Measurements from ENCODE around the gene NXNL1.
"Not testable (repeated sequence)": the region's sequence is repeated elsewhere in the genome, so short reads cannot be mapped to it uniquely, and the experiment has no call there.

Gene NXNL1

GRCh38 chr19:17500447-17501198 is 39.9 kb upstream of the NXNL1 start (continued):
- TF ChIP-seq REPIN1 (tag by site-specific recombination; IDR thresholded peaks at IDR 0.05; ENCODE audit: low read depth): no peak
- TF ChIP-seq ZNF560 (tag by site-specific recombination; IDR thresholded peaks at IDR 0.05; ENCODE audit: borderline replicate concordance): no peak
- no peak for TF ChIP-seq ZNF324 (tag by site-specific recombination; IDR thresholded peaks at IDR 0.05)
- no peak for TF ChIP-seq KLF7 (tag by site-specific recombination; IDR thresholded peaks at IDR 0.05; ENCODE audit: borderline replicate concordance)
- TF ChIP-seq ZNF843 (tag by site-specific recombination; IDR thresholded peaks at IDR 0.05): no peak

- H3K36me3 ChIP-seq (ENCODE audit: control insufficient read depth in 2 of 2, insufficient read depth in 1 of 2, low read length in 2 of 2): peaks cover 0 to 7% of the 10 kb centered on the region in 2 experiments; a peak in 2 of 3 replicates
- H3K4me3 ChIP-seq (ENCODE audit: low read depth, low read length): no peak overlapping the region
- ChIA-PET POLR2A (interaction anchor here (1.4 kb wide), 1 partner anchor 360 kb away, joined by 3 read pairs; the partner anchor contains the start of gene RPL18A), CTCF (interaction anchor here (0.6 to 1.0 kb wide), 4 partner anchors 55 to 219 kb away, joined by 3 to 4 read pairs (median 3); no protein-coding TSS in a partner anchor)
- TF ChIP-seq ZFHX2 (tag by site-specific recombination; conservative IDR thresholded peaks at IDR 0.05) (peak; percentile 70), ZNF24 (tag by site-specific recombination; IDR thresholded peaks at IDR 0.05) (no peak), EGR2 (tag by site-specific recombination; IDR thresholded peaks at IDR 0.05; ENCODE audit: low read depth) (peak; percentile 46; the same call in 1 of the 2 replicates), ZBTB8A (tag by site-specific recombination; IDR thresholded peaks at IDR 0.05) (no peak), ZNF558 (tag by site-specific recombination; IDR thresholded peaks at IDR 0.05) (no peak), ZNF366 (tag by site-specific recombination; conservative IDR thresholded peaks at IDR 0.05) (peak; percentile 39; the same call in 1 of the 2 replicates)
- no peaks in the 10 kb centered on the region for H3K9me3 ChIP-seq (ENCODE audit: control insufficient read depth, insufficient read depth, low read depth, low read length)
- H3K27ac ChIP-seq (ENCODE audit: extremely low read depth, low read depth, low read length): no peak overlapping the region
- H3K4me1 ChIP-seq (ENCODE audit: control insufficient read depth, insufficient read depth, low read length): no peaks in the 10 kb centered on the region
Measured at GRCh38 chr19:17499648-17500446, 39.1 kb upstream of the NXNL1 start.

DNA sequence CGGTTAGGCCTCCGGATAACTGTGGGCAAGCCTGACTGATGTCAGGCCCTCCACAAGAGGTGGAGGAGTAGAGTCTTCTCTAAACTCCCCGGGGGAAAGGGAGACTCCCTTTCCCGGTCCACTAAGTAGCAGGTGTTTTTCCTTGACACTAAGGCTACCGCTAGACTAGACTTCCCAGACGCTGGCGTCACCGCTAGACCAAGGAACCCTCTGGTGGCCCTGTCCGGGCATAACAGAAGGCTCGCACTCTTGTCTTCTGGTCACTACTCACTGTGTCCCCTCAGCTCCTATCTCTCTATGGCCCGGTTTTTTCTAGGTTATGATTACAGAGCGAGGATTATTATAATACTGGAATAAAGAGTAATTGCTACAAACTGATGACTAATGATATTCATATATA is 38.3 kb upstream of the NXNL1 start:
- POLR2A ChIA-PET; H3K36me3 ChIP-seq (ENCODE audit: control insufficient read depth in 2 of 2, insufficient read depth in 1 of 2, low read length in 2 of 2); H3K4me1 ChIP-seq (ENCODE audit: control insufficient read depth, insufficient read depth, low read length); H3K27ac ChIP-seq (ENCODE audit: extremely low read depth, low read depth, low read length); H3K9me3 ChIP-seq (ENCODE audit: control insufficient read depth, insufficient read depth, low read depth, low read length); H3K4me3 ChIP-seq (ENCODE audit: low read depth, low read length): not testable (repeated sequence)
- CTCF ChIA-PET: interaction anchor here (0.6 to 1.6 kb wide), 4 partner anchors 57 to 784 kb away, joined by 3 to 5 read pairs (median 4); partner anchors contain the start of gene RPL18A

DNA sequence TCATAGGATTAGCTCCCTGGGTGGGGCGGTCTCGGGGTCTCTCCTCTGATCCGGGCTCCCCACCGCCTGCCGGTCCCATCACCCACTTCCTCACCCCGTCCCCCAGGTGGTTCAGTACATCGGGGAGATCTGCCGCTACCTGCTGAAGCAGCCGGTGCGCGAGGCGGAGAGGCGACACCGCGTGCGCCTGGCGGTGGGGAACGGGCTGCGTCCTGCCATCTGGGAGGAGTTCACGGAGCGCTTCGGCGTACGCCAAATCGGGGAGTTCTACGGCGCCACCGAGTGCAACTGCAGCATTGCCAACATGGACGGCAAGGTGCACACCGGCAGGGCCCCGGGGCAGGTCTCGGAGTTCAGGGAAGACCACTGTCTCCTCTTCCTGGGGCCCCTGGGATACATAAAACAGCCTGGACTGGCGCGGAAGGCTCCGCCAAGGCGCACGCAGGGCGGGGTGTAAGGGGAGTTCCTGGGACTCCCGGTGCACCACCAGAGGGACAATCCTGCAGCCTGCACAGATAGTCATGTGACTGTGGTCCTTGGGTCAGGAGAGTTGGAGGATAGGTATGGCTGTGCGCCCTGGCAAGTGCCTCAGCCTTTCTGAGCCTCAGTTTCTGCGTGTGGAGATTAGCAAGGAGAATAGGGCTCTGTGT is 36.5 kb upstream of the NXNL1 start:
- ChIA-PET CTCF (interaction anchor here (0.6 to 3.8 kb wide), 20 partner anchors 8 to 336 kb away, joined by 3 to 31 read pairs (median 6); partner anchors contain the start of genes PGLS and SLC27A1), POLR2A (no interaction called here)
- Histone ChIP-seq H3K36me3 (ENCODE audit: control insufficient read depth in 2 of 2, insufficient read depth in 1 of 2, low read length in 2 of 2) (peaks cover 0 to 7% of the 10 kb centered on the region in 2 experiments; a peak in 2 of 3 replicates), H3K27ac (ENCODE audit: extremely low read depth, low read depth, low read length) (no peak overlapping the region), H3K4me1 (ENCODE audit: control insufficient read depth, insufficient read depth, low read length) (no peaks in the 10 kb centered on the region), H3K4me3 (ENCODE audit: low read depth, low read length) (no peak overlapping the region), H3K9me3 (ENCODE audit: control insufficient read depth, insufficient read depth, low read depth, low read length) (no peaks in the 10 kb centered on the region)
- TF ChIP-seq OSR2 (tag by site-specific recombination; IDR thresholded peaks at IDR 0.05): no peak
- no peak for TF ChIP-seq ZNF2 (tag by site-specific recombination; IDR thresholded peaks at IDR 0.05)
- TF ChIP-seq ZNF792 (tag by site-specific recombination; IDR thresholded peaks at IDR 0.05): no peak
- TF ChIP-seq ZNF132 (tag by site-specific recombination; IDR thresholded peaks at IDR 0.05; ENCODE audit: borderline replicate concordance): no peak
- TF ChIP-seq ZNF529 (tag by site-specific recombination; IDR thresholded peaks at IDR 0.05; ENCODE audit: insufficient replicate concordance): no peak
- TF ChIP-seq ZNF26 (tag by site-specific recombination; IDR thresholded peaks at IDR 0.05): no peak
- no peak for TF ChIP-seq ZNF133 (tag by site-specific recombination; IDR thresholded peaks at IDR 0.05)
- TF ChIP-seq ZFP3 (tag by site-specific recombination; IDR thresholded peaks at IDR 0.05; ENCODE audit: low read depth): no peak
- TF ChIP-seq BCL11B (tag by site-specific recombination; IDR thresholded peaks at IDR 0.05; ENCODE audit: low read depth): no peak
- TF ChIP-seq FEZF1 (tag by site-specific recombination; IDR thresholded peaks at IDR 0.05): no peak
- TF ChIP-seq, protein P1, sequence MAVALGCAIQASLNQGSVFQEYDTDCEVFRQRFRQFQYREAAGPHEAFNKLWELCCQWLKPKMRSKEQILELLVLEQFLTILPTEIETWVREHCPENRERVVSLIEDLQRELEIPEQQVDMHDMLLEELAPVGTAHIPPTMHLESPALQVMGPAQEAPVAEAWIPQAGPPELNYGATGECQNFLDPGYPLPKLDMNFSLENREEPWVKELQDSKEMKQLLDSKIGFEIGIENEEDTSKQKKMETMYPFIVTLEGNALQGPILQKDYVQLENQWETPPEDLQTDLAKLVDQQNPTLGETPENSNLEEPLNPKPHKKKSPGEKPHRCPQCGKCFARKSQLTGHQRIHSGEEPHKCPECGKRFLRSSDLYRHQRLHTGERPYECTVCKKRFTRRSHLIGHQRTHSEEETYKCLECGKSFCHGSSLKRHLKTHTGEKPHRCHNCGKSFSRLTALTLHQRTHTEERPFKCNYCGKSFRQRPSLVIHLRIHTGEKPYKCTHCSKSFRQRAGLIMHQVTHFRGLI (tag by site-specific recombination; IDR thresholded peaks at IDR 0.05): no peak
- no peak for TF ChIP-seq ZNF600 (tag by site-specific recombination; IDR thresholded peaks at IDR 0.05)
- no peak for TF ChIP-seq ZNF664 (tag by site-specific recombination; IDR thresholded peaks at IDR 0.05)
- TF ChIP-seq ZNF777 (tag by site-specific recombination; IDR thresholded peaks at IDR 0.05; ENCODE audit: borderline replicate concordance): no peak
- TF ChIP-seq TCF7L2 (IDR thresholded peaks at IDR 0.05; ENCODE audit: borderline replicate concordance, low read depth, low read length): no peak

All from HEK293 (cell line).